ENCODE results near the gene ZCCHC17.

The ZCCHC17 gene

DNA sequence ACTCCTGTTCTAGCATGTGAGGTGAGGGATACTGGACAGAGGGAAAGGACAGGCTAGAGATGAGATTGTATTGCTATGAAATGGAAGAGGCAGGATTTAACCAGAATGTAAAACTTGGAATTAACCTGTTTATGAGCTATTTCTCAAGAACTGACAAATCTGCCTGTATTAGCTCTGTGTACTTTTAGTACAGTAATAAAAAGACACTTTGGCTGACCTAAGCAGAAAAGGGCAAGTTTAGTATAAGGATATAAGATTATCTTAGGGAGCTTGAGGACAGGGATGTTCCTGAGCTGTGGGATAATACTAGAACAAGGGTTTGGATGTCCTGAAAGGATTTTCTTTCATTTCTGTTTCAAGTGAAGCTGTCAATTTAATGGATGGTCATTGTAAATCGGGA, 11.2 kb downstream of the ZCCHC17 start:
- DNase-seq, result no peak

DNA sequence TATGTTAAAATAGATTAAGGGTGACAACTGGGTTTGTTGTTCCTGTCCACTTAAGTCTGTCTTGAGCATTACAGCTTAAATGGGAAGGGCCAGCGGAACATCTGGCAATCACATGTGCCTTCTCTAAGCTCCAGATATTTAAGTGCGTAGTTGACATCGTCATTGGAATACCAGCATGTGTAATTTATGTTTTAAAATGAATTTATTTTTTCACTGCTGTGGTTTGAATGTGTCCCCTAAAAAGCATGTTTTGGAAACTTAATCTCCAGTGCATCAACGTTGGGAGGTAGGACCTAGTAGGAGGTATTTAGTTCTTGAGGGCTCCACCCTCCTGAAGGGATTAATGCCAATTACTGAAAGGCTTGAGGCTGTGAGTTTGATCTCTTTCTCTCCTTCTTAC, 13.4 kb downstream of the ZCCHC17 start:
- DNase-seq, result no peak

DNA sequence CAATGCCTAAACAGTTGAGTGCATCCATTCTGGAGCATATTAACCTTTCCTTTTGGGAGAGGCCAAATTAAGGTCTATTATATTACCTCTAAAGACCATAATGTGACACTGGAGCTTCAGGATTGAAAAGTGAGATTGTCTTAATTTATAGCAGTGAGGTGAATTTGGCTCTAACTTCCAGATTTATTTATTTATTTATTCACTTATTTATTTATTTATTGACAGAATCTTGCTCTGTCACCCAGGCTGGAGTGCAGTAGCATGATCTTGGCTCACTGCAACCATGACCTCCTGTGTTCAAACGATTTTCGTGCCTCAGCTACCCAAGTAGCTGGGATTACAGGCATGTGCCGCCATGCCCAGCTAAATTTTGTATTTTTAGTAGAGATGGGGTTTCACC, 19.1 kb downstream of the ZCCHC17 start:
- no peak for DNase-seq

DNA sequence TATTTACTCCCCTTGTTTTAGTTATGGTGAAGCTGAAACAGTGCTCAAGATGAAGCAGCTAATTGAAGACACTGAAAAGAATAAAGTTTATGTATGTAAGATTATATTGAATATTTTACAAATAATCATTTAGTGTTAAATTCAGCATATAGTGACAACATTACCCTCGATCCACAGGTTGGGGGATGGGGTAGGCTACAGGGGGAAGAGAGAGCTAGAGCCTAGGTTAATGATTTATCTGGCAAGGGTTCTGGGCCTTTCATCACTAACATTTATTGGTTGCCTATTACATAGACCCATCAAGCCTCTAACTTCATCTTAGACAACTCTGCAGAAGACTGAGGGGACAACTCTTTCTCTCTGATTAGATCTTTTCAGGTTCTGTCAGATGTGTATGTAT, 21.3 kb downstream of the ZCCHC17 start:
- DNase-seq, result peak; percentile 70 to 77

DNA sequence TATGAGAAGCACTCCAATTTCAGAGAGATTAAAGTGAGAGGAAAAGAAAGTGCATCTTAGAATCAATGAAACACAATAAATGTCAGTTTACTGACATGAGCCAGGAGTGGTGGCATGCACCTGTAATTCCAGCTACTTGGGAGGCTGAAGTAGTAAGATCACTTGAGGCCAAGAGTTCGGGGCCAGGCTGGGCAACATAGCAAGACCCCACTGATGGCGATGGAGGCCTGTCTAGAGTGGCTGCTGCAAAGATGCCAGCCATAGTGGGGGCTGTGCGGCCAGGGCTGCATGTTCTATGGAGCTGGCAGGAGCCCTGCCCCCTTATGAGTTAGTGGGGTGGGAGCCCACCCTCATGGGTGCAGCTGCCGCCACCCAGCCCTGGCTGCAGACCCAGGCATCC, 27.3 kb downstream of the ZCCHC17 start:
- DNase-seq, result no peak

DNA sequence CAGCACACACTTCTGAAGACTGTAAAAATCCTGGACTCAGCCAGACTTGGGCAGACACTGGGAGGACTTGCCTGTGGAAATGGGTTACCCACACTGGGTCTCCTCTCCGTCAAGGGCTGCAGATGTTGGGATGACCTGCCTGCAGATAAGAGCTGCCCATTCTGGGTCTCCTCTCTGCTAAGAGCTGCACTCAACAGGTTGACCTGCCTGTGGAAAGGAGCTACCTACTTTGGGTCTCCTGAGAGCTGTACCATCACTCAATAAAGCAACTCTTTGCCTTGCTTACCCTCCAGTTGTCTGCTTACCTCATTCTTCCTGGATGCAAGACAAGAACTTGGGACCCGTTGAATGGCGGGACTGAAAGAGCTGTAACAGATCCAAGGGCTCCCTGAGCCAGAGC, 28.2 kb downstream of the ZCCHC17 start:
- DNase-seq, result no peak

DNA sequence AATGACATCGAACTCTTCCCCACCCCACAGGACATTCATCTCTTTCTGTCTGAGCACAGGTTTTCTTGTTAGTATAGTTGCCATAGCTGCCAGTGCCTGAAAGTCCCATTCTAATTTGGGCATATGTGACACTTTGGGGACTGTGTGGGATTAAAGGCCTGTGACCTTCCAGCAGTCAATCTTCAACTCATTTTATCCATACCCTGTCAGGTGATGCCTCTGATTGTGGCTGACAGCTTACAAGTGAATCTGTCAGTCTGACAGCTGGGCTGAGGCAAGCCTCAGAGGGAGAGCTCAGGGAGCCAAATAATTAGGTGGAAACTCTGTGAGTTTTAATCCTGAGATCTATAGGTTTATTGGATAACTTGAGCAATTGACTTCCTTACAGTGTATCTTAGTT, 29.6 kb downstream of the ZCCHC17 start:
- DNase-seq, result no peak

DNA sequence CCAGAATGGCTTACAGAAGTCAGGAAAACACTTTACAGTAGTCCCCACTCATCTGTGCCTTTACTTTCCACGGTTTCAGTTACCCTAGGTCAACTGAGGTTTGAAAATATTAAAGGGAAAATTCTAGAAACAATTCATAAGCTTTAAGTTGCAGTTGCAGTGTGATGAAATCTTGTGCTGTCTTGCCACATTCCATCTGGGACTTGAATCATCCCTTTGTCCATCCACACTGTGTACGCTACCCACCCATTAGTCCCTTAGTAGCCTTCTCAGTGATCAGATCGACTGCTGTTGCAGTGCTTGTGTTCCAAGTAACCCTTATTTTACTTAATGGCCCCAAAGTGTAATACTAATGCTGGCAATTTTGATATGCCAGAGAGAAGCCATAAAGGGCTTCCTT, 30.5 kb downstream of the ZCCHC17 start:
- no peak for DNase-seq

DNA sequence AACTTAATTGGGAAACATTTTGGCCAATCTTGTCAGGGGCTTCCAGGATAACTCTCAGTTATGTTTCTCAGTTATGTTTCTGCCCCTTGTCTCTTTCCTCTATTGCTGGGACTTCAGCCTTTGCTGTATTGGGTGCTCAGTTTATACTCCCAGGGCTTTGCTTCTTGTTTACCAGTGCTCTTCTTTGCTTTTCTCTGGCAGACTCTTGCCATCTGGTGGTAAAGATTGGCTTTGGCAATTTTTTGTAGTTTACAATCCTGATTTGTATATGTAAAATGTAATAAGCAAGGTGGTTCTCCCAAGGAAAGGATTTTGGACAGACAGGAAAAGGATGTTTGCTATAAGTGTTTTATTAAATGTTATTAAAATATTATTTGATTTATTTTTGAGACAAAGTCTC, 38.2 kb downstream of the ZCCHC17 start:
- peak; percentile 89 to 94 for DNase-seq

DNA sequence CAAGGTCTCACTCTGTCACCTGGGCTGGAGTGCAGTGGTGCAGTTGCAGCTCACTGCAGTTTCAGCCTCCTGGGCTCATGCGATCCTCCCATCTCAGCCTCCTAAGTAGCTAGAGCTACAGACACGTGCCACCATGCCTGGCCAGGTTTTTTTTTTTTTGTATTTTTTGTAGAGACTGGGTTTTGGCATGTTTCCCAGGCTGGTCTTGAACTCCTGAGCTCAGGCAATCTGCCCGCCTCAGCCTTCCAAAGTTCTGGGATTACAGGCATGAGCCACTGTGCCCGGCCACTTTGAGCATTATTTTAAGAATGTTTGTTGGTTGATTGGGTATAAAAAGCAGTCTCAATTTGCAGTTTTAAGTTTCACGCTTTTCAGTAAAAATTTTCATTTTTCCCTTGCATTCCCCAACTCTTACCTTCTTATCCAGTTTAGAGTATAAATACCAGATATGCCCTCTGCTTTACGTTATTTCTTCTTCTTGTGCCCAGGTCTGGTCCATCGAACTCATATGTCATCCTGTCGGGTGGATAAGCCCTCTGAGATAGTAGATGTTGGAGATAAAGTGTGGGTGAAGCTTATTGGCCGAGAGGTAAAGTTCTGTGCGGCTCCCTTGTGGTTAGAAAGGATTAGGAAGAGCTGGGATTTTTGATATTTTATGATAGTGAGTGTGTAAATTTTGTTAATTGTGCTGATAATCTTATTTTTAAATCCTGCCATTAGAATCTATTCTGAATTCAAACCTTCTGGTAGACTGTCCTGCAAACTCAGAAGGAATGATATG, 40.0 kb downstream of the ZCCHC17 start:
- DNase-seq, result no peak

DNA sequence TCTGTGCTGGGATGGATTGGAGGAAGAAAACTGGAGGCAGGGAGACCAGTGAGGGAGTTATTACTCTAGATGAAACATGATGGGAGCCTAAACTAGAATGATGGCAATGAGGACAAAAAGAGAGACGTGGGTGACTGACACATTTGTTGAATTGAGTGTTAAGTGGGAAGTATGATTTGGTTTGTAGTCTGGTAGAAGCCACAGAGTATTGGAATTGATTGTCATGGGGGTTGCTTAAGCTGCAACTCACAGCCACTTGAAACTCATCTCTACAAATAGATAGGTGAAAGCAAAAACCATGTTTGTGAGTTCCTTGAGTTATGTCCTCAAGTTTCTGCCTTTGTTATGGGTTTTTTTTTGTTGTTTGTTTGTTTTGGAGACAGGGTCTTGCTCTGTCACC, 47.7 kb downstream of the ZCCHC17 start:
- no peak for DNase-seq

DNA sequence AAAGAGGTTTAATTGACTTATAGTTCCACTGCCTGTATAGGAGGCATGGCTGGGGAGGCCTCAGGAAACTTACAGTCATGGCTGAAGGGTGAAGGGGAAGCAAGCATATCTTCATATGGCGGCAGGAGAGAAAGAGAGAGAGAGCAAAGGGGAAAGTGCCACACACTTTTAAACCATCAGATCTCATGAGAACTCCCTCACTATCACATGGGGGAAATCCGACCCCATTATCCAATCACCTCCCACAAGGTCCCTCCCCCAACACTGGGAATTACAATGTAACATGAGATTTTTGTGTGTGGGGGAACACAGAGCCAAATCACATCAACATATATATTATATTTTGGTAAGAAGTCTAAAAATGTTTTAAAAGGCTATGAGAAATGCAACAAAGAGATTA, 48.8 kb downstream of the ZCCHC17 start:
- no peak for DNase-seq

DNA sequence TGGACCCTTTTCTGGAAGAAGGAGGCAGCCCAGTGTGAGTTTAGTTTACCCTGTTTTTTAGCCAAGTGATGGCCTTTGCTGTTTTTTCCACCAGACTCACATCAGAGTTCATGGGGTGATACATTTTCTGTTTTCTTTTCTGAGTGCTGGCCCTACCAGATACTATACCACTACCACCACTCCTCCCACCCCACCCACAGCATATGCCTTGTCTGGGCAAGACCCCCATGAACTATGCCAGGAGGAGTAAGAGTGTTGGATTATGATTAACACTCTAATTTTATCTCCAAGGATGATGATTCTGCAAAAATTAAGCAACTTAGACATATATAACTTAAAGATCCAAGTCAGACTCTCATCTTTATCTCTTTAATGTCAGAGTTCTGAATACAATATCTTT, 50.0 kb downstream of the ZCCHC17 start:
- no peak for DNase-seq

DNA sequence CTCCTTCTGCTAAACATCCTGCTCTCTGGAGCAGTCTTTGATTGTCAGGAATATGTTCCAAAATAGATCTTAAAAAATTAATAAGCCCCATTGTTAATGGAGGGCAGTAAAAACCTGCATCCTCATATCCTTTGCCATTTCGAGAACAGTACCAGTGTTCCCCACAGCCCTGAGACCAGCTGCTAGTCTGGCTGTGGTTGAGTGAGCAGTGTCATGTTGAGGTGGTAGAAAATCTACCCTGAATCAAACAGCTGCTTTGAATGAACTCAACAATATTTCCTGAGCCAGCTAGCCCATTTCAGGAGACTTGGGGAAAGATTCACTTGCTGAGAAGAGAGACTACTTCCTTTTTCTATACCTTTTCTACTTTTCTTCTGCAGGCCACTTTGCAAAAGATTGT, 51.6 kb downstream of the ZCCHC17 start:
- peak in 1 of 2 experiments; percentile 62 for DNase-seq

DNA sequence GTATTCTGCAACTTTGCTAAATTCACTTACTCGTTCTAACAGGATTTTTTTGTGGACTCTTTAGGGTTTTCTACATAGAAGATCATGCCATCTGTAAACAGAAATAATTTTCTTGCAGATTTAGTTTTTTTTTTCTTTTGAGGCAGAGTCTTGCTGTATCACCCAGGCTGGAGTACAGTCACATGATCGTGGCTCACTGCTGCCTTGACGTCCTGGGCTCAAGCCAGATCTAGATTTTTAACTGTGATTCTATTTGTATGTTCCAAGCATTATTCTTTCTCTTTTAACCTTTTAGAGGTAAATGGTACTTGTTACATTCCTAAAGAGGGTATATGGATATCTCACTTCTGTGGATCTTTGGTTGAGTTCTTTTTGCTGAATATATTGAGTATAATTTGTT, 57.5 kb downstream of the ZCCHC17 start:
- DNase-seq, result no peak

DNA sequence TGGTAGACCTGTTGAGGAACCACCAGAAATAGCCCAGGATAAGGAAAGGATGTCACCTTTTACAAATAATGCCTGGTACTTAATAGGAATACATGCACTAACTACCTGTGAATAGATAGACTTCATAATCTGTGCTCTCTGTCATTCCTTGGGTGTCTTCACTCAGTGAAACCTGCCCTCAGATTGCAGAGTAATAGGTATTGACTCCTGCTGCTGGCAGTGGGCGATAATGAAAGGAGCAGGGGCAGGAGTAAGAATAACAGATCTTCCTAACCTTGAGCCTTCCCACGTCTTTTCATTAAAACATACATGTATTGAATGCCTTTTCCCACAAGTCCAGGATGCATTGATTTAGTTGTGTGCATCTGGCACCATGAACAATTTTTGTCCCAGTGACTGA, 59.6 kb downstream of the ZCCHC17 start:
- no peak for DNase-seq

DNA sequence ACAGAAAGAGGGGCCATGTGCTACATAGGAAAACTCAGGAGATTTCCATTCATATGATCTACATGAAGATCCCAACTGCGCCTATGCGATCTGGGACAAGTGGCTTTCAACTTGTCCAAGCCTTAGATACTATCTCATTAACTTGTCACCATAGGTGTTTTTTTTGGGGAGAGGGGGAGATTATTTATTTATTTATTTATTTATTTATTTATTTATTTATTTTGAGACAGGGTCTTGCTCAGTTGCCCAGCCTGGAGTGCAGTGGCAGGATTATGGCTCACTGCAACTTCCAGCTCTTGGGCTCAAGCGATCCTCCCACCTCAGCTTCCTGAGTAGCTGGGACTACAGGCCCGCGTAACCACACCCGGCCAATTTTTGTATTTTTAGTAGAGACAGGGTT, 64.8 kb downstream of the ZCCHC17 start:
- DNase-seq, result no peak

DNA sequence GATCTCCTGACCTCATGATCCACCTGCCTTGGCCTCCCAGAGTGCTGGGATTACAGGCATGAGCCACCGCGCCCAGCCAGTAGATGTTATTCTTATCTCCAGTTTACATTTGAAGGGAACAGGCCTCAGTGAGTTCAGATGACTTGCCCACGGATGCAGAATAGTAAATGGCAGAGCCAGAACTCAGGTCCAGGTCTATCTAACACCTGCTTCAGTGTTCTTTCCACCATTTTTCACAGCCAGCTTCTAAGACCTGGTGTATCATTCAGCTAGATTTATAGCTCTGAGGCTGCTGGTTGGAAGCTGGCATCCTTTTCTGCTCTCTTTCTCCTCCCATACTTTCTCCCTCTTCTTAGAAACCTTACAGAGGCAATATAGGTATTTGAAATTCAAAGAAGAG, 65.2 kb downstream of the ZCCHC17 start:
- no peak for DNase-seq

DNA sequence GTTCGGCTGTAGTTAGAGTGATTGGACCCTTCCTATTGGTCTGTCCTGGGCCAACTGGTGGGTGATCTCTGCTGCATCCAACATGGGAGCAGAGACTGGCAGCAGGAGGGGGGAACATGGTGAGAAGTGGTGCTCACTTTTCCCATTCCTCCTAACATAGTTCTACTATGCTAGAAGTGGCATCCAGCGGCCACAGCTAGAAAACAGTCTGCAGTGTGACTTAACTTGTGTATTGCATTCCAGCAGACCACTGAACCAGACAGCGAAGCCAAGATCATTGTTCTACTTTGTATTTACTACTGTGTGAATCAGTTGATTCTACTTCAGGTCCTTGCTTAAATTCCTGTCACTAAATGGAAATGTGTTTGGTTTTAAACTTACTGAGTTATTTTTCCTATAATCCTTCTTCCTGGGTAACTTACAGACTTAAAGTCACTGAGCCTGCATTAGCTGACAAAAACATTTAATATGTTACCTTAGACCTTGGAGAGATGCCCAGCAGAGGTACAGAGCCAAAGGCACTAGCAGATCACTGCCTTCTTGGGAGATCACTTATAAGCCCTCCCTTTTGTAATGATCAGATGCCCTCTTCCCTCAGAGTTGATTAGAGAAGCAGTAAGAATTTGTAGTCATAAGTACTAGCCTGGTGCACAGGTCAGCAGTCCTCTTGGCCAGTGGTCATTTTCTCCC, 67.9 kb downstream of the ZCCHC17 start:
- peak in 1 of 2 experiments; percentile 43 for DNase-seq

DNA sequence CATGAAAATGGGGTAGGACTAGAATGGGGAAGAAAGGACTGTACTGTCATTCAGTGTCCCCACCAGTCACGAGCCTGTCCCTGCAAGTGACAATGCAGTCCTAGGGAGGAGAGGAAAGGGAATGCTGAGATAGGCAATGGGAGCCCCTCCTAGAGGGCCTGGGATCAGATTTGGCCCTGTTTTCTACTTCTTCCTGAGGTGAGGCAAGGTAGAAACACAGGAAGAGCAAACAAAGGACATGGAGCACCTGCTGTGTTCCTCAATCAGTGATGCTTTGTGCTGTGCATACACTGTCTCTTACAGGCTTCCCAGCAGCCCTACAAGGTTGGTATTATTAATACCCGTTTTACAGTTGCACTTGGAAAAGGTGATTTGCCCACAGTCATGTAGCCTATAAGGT, 70.0 kb downstream of the ZCCHC17 start:
- no peak for DNase-seq

DNA sequence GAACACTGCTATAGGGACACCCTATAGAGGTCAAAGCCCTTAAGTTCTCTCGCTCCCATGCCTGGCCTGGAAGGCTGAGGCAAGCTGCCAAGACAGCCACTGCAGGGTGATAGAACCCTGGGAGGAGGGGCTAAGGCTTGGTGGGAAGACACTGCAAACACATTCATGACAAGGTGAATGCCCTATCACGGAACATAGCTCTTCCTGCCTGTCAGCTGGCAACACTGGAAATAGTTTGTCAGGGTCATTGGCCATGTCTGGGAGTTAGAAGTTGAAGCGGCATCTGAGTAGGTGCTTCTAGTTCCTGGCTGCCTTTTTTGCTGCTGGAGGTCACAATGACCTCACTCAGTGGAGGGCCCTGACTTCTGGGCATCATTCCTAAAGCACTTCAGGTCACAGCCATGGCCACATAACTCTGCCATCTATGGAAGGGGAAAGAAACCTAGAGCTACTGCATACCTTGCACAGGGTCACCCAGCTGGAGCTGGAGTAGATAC, 71.8 kb downstream of the ZCCHC17 start:
- no peak for DNase-seq

DNA sequence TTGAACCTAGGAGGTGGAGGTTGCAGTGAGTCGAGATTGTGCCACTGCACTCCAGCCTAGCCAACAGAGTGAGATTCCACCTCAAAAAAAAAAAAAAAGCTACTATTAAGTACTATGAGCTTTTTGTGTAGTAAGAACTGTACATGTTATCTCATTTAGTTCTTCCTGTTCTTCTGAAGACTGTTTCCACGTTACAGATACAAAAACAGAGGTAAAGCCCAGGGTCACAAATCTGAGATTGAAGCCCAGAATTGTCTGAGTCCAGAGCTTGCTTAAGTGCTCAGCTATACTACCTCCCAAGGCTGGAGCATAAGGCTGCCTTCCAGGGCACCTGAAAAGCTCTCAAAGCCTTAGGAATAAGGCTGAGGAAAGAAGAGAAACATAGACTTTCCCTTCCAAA, 73.2 kb downstream of the ZCCHC17 start:
- DNase-seq, result no peak

DNA sequence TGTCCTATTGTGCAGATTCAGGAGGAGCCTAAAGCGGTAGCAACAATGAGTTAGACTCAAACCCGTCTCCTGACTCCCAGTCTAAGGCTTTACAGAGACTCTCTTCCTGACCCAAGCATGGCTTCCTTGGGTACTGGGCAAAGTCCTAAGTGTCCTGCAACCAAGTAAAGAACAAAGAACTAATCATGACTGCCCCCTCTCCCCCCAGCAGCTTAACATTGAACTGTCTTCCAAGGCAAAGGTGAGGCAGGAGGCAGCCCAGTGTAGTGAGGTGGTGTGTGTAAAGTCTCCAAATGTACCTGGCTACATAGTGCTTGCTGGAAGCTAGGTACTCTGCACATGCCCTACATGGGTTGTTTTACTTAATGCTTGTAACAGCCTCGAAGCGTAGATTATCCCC, 73.7 kb downstream of the ZCCHC17 start:
- DNase-seq, result no peak

DNA sequence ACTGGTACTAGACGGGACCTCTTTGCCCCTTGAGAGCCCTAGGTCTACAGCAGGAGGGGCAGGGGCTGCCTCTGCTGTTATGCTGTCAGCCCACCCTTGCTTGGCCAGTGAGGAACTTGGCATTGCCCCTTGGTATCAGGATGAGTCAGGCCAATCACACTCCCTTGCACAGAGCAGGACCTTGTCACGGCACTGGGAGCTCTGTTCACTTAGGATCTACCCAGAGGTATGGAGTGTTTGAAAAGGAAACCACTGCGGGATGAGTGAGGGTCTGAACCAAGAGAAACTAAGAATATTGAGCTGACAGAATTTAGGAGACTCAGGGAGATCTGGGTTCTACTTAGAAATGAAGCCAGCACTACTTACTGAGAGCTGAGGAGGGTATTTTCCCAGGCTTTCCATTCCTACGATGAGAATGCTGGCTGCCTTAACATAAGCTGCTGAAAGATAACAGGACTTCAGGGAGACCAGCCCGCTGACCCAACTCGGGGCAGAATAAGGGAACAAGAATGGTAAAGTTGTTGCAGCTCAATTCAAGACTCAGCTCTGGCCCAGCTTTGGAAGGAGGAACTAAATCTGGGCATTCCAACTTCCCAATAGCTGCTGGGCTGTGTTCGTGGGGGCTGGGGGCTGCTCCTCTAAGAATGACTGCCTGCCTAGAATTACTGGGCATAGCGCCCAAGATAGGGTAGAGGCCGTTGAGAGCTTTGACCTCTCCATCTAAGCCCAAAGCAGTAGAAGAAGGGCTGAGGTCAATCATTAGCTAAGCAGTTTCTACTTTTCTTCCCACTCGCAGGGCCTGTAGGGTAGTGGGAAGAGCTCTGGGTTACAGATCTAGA, 74.5 kb downstream of the ZCCHC17 start:
- DNase-seq, result no peak
